ENCODE results near the gene SEC14L3.
"Not testable (repeated sequence)": the region's sequence is repeated elsewhere in the genome, so short reads cannot be mapped to it uniquely, and the experiment has no call there.

GRCh38 chr22:30460555-30460954 lies 11.3 kb downstream of the SEC14L3 start:
- not testable (repeated sequence) for TF ChIP-seq PKNOX1 (IDR thresholded peaks at IDR 0.05); ARNT (IDR thresholded peaks at IDR 0.05); SP1 (IDR thresholded peaks at IDR 0.05); FOXM1 (IDR thresholded peaks at IDR 0.05; ENCODE audit: borderline replicate concordance); FOXA1 (IDR thresholded peaks at IDR 0.05)
